Natural killer cell (primary cell): ENCODE measurements around the gene SYVN1. TPM values are rescaled to one million over a fixed set of nuclear protein-coding genes. Genes with fewer than 3 reads are reported as not detected.
A peak's percentile ranks its signal among the peaks of the same experiment; 100 is the strongest.

Experiments used
- ATAC-seq, 3 donors: fragments of 150-1000 bp in 2 of 3; fragments of 200-7000 bp in 1 of 3; cut with Tn5 transposase; 1 replicate in 1 of 3; 2 replicates in 2 of 3; pipeline ENCODE4 v1.10.0; 2021; ENCODE audit warnings: mild to moderate bottlenecking in 2 of 3, moderate library complexity in 2 of 3
- DNase-seq, 2 donors: peaks; one replicate each; pipeline versions ENCODE4 v3.0.0 to v3.0.0-alpha.2; 2013 to 2021; ENCODE audit warnings: mixed read lengths in 1 of 2
- H3K27ac ChIP-seq: one replicate; pipeline ENCODE4 v1.5.1; 2013; ENCODE audit warnings: mild to moderate bottlenecking, low read length
- H3K27me3 ChIP-seq: one replicate; pipeline ENCODE4 v1.6.1; 2013; ENCODE audit warnings: low read length; ENCODE audit not compliant: control insufficient read depth, insufficient read depth
- H3K36me3 ChIP-seq: one replicate; pipeline ENCODE4 v1.6.1; 2013; ENCODE audit warnings: low read length; ENCODE audit not compliant: control insufficient read depth, insufficient read depth
- H3K4me1 ChIP-seq: one replicate; pipeline ENCODE4 v1.6.1; 2013; ENCODE audit warnings: low read length; ENCODE audit not compliant: control insufficient read depth, insufficient read depth
- H3K4me3 ChIP-seq: one replicate; pipeline ENCODE4 v1.5.1; 2013; ENCODE audit warnings: low read length
- H3K9me3 ChIP-seq: one replicate; pipeline ENCODE4 v1.6.1; 2013; ENCODE audit warnings: low read length; ENCODE audit not compliant: control insufficient read depth, insufficient read depth
- H3K27ac Mint-ChIP-seq, 2 donors: one replicate each; pipeline ENCODE4 v1.8.0; 2022; ENCODE audit warnings: mild to moderate bottlenecking in 2 of 2, mixed read lengths in 2 of 2, moderate library complexity in 1 of 2
- H3K27me3 Mint-ChIP-seq, 2 donors: one replicate each; pipeline ENCODE4 v1.8.0; 2022; ENCODE audit warnings: low read depth in 2 of 2, mixed read lengths in 2 of 2
- H3K36me3 Mint-ChIP-seq: one replicate; pipeline ENCODE4 v1.8.0; 2022; ENCODE audit warnings: mixed read lengths
- H3K4me1 Mint-ChIP-seq, 2 donors: one replicate each; pipeline ENCODE4 v1.8.0; 2022; ENCODE audit warnings: mixed read lengths in 2 of 2
- H3K4me3 Mint-ChIP-seq: one replicate; pipeline ENCODE4 v1.8.0; 2022; ENCODE audit warnings: mild to moderate bottlenecking, moderate library complexity, mixed read lengths
- H3K9me3 Mint-ChIP-seq, 2 donors: one replicate each; pipeline ENCODE4 v1.8.0; 2022; ENCODE audit warnings: mixed read lengths in 2 of 2
- CTCF ChIP-seq: fragments of 200-600 bp; IDR thresholded peaks from one replicate; pipeline ENCODE4 v1.8.0; 2022; ENCODE audit warnings: antibody characterized with exemption
- WGBS: methylation state at CpG from one replicate; pipeline ENCODE4 v1.1.7; 2013; ENCODE audit warnings: missing lambda C conversion rate; ENCODE audit not compliant: insufficient coverage; 5-methylcytosine and 5-hydroxymethylcytosine counted together
- intact Hi-C: fragments of 100-400 bp; cut with micrococcal nuclease; formaldehyde crosslinking; loops from one replicate; pipeline ENCODE4 v1.14.2; 2022
- total RNA-seq, 4 donors: library from RNA; stranded (reverse); fragments of 120-200 nt in 1 of 4; gene quantifications; one replicate each; pipeline versions ENCODE4 v1.2.3 to v1.2.4, GENCODE V29; 2013 to 2022

Gene SYVN1
- total RNA-seq, 3 donors from 2014 or later (not counting 1 experiment from before 2014, with no cell fraction given) = 72.9 to 109 (median 90.2) TPM

- no peak for DNase-seq
- H3K4me1 ChIP-seq = peaks cover 19% of the 10 kb centered on the region
- no peak for ATAC-seq
- Mint-ChIP-seq H3K4me1 (peaks cover 0 to 14% of the 10 kb centered on the region in 2 donors), H3K9me3 (no peaks in the 10 kb centered on the region), H3K27me3 (no peaks in the 10 kb centered on the region), H3K4me3 (peak overlapping the region; percentile 92), H3K27ac (peak overlapping the region; percentile 83 to 92), H3K36me3 (no peaks in the 10 kb centered on the region)
- WGBS = 88% methylated on average over 22 of the region's 22 CpGs
- no peaks in the 10 kb centered on the region for H3K9me3 ChIP-seq
- no peak for TF ChIP-seq CTCF
- H3K36me3 ChIP-seq = peaks cover 9% of the 10 kb centered on the region
- H3K27me3 ChIP-seq = no peaks in the 10 kb centered on the region
- intact Hi-C loops = no loop called here
- no peak overlapping the region for H3K4me3 ChIP-seq
- H3K27ac ChIP-seq = peak overlapping the region; percentile 76
These were observed 38.9 kb downstream of the SYVN1 start for GRCh38 chr11:65095427-65095826.

- Mint-ChIP-seq H3K27ac (no peak overlapping the region), H3K9me3 (no peaks in the 10 kb centered on the region), H3K27me3 (no peaks in the 10 kb centered on the region), H3K36me3 (peaks cover 7% of the 10 kb centered on the region), H3K4me1 (peaks cover 2 to 4% of the 10 kb centered on the region in 2 donors), H3K4me3 (no peak overlapping the region)
- Histone ChIP-seq H3K36me3 (peaks cover 34% of the 10 kb centered on the region), H3K27me3 (no peaks in the 10 kb centered on the region), H3K4me3 (no peak overlapping the region), H3K9me3 (no peaks in the 10 kb centered on the region), H3K4me1 (peaks cover 3% of the 10 kb centered on the region), H3K27ac (no peak overlapping the region)
- no peak for DNase-seq
- intact Hi-C loops = no loop called here
- no peak for ATAC-seq
- TF ChIP-seq CTCF = no peak
- 98% methylated on average over 3 of the region's 4 CpGs for WGBS
These were observed 43.7 kb downstream of the SYVN1 start for GRCh38 chr11:65090628-65091027.

GRCh38 chr11:65089621-65090020 is 44.7 kb downstream of the SYVN1 start:
- H3K4me1 Mint-ChIP-seq = peaks cover 7 to 13% of the 10 kb centered on the region in 2 donors
- DNase-seq = no peak
- peaks cover 36% of the 10 kb centered on the region for H3K36me3 ChIP-seq
- no peaks in the 10 kb centered on the region for H3K27me3 Mint-ChIP-seq
- no peaks in the 10 kb centered on the region for H3K9me3 Mint-ChIP-seq
- intact Hi-C loops = loop anchor here (10.0 kb wide), 1 partner anchor 1255 kb away; the partner anchor contains the start of genes B4GAT1 and BRMS1
- TF ChIP-seq CTCF = no peak
- H3K27ac Mint-ChIP-seq = no peak overlapping the region
- no peaks in the 10 kb centered on the region for H3K9me3 ChIP-seq
- 98% methylated on average over 4 of the region's 4 CpGs for WGBS
- H3K36me3 Mint-ChIP-seq = peaks cover 7% of the 10 kb centered on the region
- no peak overlapping the region for H3K4me3 ChIP-seq
- no peak overlapping the region for H3K27ac ChIP-seq
- peaks cover 7% of the 10 kb centered on the region for H3K4me1 ChIP-seq
- no peak for ATAC-seq
- no peaks in the 10 kb centered on the region for H3K27me3 ChIP-seq
- H3K4me3 Mint-ChIP-seq = no peak overlapping the region

- Histone ChIP-seq H3K27me3 (no peaks in the 10 kb centered on the region), H3K27ac (no peak overlapping the region), H3K9me3 (no peaks in the 10 kb centered on the region), H3K36me3 (peaks cover 36% of the 10 kb centered on the region), H3K4me3 (no peak overlapping the region), H3K4me1 (peaks cover 16% of the 10 kb centered on the region)
- H3K4me1 Mint-ChIP-seq = peaks cover 25 to 31% of the 10 kb centered on the region in 2 donors
- no peak for TF ChIP-seq CTCF
- intact Hi-C loops = loop anchor here (10.0 kb wide), 1 partner anchor 1257 kb away; the partner anchor contains the start of genes B4GAT1 and BRMS1
- 93% methylated on average over 14 of the region's 15 CpGs for WGBS
- DNase-seq (no peak), ATAC-seq (no peak)
- no peaks in the 10 kb centered on the region for H3K9me3 Mint-ChIP-seq
- peaks cover 7% of the 10 kb centered on the region for H3K36me3 Mint-ChIP-seq
- H3K27me3 Mint-ChIP-seq = no peaks in the 10 kb centered on the region
- no peak overlapping the region for H3K27ac Mint-ChIP-seq
- no peak overlapping the region for H3K4me3 Mint-ChIP-seq
These were observed 46.5 kb downstream of the SYVN1 start for GRCh38 chr11:65087827-65088226.
